Mammary epithelial cell (primary cell): ENCODE data around the gene CEACAM20.

Experiments
- EZH2 ChIP-seq: IDR thresholded peaks from 2 replicates; pipeline ENCODE4 v1.6.1; 2012; ENCODE audit warnings: low read length, inconsistent platforms, borderline replicate concordance
- TF ChIP-seq, protein P1 (sequence below), 2 donors: IDR thresholded peaks in 1 of 2; conservative IDR thresholded peaks in 1 of 2; 2 replicates each; pipeline ENCODE4 v1.5.1; 2011 to 2012; ENCODE audit warnings: inconsistent platforms in 2 of 2, low read length in 2 of 2, mild to moderate bottlenecking in 2 of 2, control low read depth in 1 of 2, low read depth in 1 of 2; ENCODE audit not compliant: insufficient read depth in 1 of 2; ENCODE audit errors: extremely low read depth in 1 of 2

DNA sequence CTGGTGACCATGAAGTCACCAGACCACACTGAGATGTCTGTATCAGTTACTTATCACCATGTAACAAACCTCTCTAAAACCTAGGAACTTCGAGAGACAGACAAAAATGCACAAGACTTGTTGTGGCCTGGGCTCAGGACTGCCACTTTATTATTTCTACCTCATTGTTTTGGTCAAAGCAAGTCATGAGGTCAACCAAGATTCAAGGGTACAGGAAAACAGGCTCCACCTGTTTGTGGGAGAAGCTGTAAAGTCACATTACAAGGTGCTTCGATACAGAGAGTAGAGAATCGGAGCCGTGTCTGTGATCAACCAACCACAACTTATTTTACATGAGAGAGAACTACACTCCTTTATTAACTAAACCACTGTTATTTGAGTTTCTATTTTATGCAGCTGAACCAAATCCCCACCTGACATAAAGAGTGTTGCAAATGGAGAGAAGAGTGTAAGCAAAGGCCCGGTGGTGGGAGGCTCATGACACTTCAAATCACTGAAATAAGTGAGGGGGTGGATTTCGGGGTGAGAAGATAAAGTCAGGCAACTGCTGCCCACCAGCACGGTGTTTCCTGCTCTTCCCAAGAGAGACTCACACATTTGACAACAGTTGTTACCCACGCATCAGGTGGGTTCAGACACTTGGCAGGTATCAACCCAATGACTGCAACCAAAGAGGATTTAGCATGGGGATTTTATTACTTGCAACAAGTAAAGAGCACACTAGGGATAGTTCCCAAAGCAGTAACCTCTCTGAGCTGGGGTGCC, 44.9 kb upstream of the CEACAM20 start:
- TF ChIP-seq, protein P1, sequence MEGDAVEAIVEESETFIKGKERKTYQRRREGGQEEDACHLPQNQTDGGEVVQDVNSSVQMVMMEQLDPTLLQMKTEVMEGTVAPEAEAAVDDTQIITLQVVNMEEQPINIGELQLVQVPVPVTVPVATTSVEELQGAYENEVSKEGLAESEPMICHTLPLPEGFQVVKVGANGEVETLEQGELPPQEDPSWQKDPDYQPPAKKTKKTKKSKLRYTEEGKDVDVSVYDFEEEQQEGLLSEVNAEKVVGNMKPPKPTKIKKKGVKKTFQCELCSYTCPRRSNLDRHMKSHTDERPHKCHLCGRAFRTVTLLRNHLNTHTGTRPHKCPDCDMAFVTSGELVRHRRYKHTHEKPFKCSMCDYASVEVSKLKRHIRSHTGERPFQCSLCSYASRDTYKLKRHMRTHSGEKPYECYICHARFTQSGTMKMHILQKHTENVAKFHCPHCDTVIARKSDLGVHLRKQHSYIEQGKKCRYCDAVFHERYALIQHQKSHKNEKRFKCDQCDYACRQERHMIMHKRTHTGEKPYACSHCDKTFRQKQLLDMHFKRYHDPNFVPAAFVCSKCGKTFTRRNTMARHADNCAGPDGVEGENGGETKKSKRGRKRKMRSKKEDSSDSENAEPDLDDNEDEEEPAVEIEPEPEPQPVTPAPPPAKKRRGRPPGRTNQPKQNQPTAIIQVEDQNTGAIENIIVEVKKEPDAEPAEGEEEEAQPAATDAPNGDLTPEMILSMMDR (conservative IDR thresholded peaks at IDR 0.05 in 1 of 2, IDR thresholded peaks at IDR 0.05 in 1 of 2; ENCODE audit: extremely low read depth in 1 of 2, insufficient read depth in 1 of 2, low read depth in 1 of 2, low read length in 2 of 2), result no peak
- no peak for TF ChIP-seq EZH2
